GM23338 (cell line): ENCODE measurements around the gene LAYN. TPM values are rescaled to one million over a fixed set of nuclear protein-coding genes. Genes with fewer than 3 reads are reported as not detected.

Source experiments
- ATAC-seq: fragments of 200-7000 bp; cut with Tn5 transposase; 3 replicates; pipeline ENCODE4 v1.9.1; 2020
- DNase-seq: peaks from one replicate; pipeline ENCODE4 v3.0.0-alpha.2; 2015; ENCODE audit warnings: low spot score
- H2AFZ ChIP-seq: fragments of 200-600 bp; sonication (generic); 2 replicates; pipeline ENCODE4 v1.8.0; 2016; ENCODE audit warnings: antibody characterized with exemption, mild to moderate bottlenecking, moderate library complexity
- H3F3A ChIP-seq: fragments of 200-600 bp; sonication (generic); replicated peaks from 2 replicates; pipeline ENCODE4 v1.8.0; 2017; ENCODE audit warnings: antibody characterized with exemption, mixed run types, low read depth
- H3K27ac ChIP-seq: fragments of 200-600 bp; sonication (generic); 2 replicates; pipeline ENCODE4 v1.6.1; 2016; ENCODE audit warnings: low read depth
- H3K27me3 ChIP-seq: fragments of 200-600 bp; sonication (generic); 2 replicates; pipeline ENCODE4 v1.8.0; 2016; ENCODE audit warnings: mild to moderate bottlenecking, mixed run types, moderate library complexity; ENCODE audit not compliant: insufficient read depth
- H3K36me3 ChIP-seq: fragments of 200-600 bp; sonication (generic); 2 replicates; pipeline ENCODE4 v1.8.0; 2016; ENCODE audit warnings: mild to moderate bottlenecking; ENCODE audit not compliant: insufficient read depth
- H3K4me1 ChIP-seq: fragments of 200-600 bp; sonication (generic); 2 replicates; pipeline ENCODE4 v1.8.0; 2016; ENCODE audit warnings: mild to moderate bottlenecking, moderate library complexity; ENCODE audit not compliant: insufficient read depth
- H3K4me2 ChIP-seq: fragments of 200-600 bp; sonication (generic); 2 replicates; pipeline ENCODE4 v1.7.1; 2017; ENCODE audit warnings: mixed run types
- H3K4me3 ChIP-seq: fragments of 200-600 bp; sonication (generic); 2 replicates; pipeline ENCODE4 v1.6.1; 2016; ENCODE audit warnings: mixed run types
- H3K79me2 ChIP-seq: fragments of 200-600 bp; sonication (generic); replicated peaks from 2 replicates; pipeline ENCODE4 v1.8.0; 2017; ENCODE audit warnings: mild to moderate bottlenecking; ENCODE audit not compliant: insufficient read depth
- H3K9me2 ChIP-seq: fragments of 200-600 bp; sonication (generic); 2 replicates; pipeline ENCODE4 v1.8.0; 2017; ENCODE audit not compliant: insufficient read depth
- H4K20me1 ChIP-seq: fragments of 200-600 bp; sonication (generic); replicated peaks from 2 replicates; pipeline ENCODE4 v1.8.0; 2017; ENCODE audit warnings: mild to moderate bottlenecking; ENCODE audit not compliant: insufficient read depth
- H3K27ac Mint-ChIP-seq: 2 replicates; pipeline ENCODE4 v1.8.0; 2020; ENCODE audit warnings: inconsistent platforms, mild to moderate bottlenecking, moderate library complexity, mixed read lengths
- H3K27me3 Mint-ChIP-seq: 3 replicates; pipeline ENCODE4 v1.8.0; 2022; ENCODE audit warnings: low read depth, mild to moderate bottlenecking, moderate library complexity, mixed read lengths, inconsistent platforms; ENCODE audit not compliant: insufficient read depth, poor library complexity
- H3K36me3 Mint-ChIP-seq: 3 replicates; pipeline ENCODE4 v1.8.0; 2021; ENCODE audit warnings: low read depth, mild to moderate bottlenecking, inconsistent platforms, moderate library complexity, mixed read lengths
- H3K4me1 Mint-ChIP-seq: 3 replicates; pipeline ENCODE4 v1.8.0; 2020; ENCODE audit warnings: mild to moderate bottlenecking, inconsistent platforms, mixed read lengths
- H3K4me3 Mint-ChIP-seq: 3 replicates; pipeline ENCODE4 v1.8.0; 2021; ENCODE audit warnings: moderate library complexity, mild to moderate bottlenecking, inconsistent platforms, mixed read lengths
- H3K9me3 Mint-ChIP-seq: 3 replicates; pipeline ENCODE4 v1.8.0; 2020; ENCODE audit warnings: moderate library complexity, mild to moderate bottlenecking, inconsistent platforms, mixed read lengths
- EZH2 ChIP-seq: fragments of 200-600 bp; sonication (generic); IDR thresholded peaks from one replicate; pipeline ENCODE4 v1.8.0; 2017; ENCODE audit warnings: antibody characterized with exemption, mild to moderate bottlenecking, low read depth; ENCODE audit not compliant: unreplicated experiment
- EZH2phosphoT487 ChIP-seq: fragments of 200-600 bp; sonication (generic); IDR thresholded peaks from one replicate; pipeline ENCODE4 v1.8.1; 2018; ENCODE audit warnings: antibody characterized with exemption; ENCODE audit not compliant: unreplicated experiment
- JUNB ChIP-seq: IDR thresholded peaks from one replicate; pipeline ENCODE4 v1.6.1; 2016; ENCODE audit warnings: antibody characterized with exemption; ENCODE audit not compliant: unreplicated experiment
- NANOG ChIP-seq: IDR thresholded peaks from 2 replicates; pipeline ENCODE4 v1.6.1; 2016; ENCODE audit warnings: antibody characterized with exemption, borderline replicate concordance
- POLR2AphosphoS5 ChIP-seq: IDR thresholded peaks from 2 replicates; pipeline ENCODE4 v1.6.1; 2016; ENCODE audit warnings: antibody characterized with exemption, low read depth
- ZNF114 ChIP-seq: fragments of 250-450 bp; sonication (Bioruptor Pico); IDR thresholded peaks from 2 replicates; pipeline ENCODE4 v1.5.0; 2020; ENCODE audit warnings: mild to moderate bottlenecking, moderate library complexity
- ZNF331 ChIP-seq: fragments of 250-450 bp; sonication (Bioruptor Pico); IDR thresholded peaks from 2 replicates; pipeline ENCODE4 v1.5.0; 2020; ENCODE audit warnings: low read depth, mild to moderate bottlenecking, moderate library complexity
- polyA plus RNA-seq: library from polyadenylated mRNA; unstranded; fragments of >200 nt; fragmentation: Nextera tagmentation; extraction: Ambion mirVana; gene quantifications from 2 replicates; pipeline ENCODE4 v1.2.1, GENCODE V29; 2016
- total RNA-seq: library from RNA; depleted of rRNA; stranded (reverse); fragments of >200 nt; shearing (Covaris generic); gene quantifications from 2 replicates; pipeline ENCODE4 v1.2.3, GENCODE V29; 2014
- TF ChIP-seq, protein P1 (sequence below): IDR thresholded peaks from 2 replicates; pipeline ENCODE4 v1.6.1; 2016; ENCODE audit warnings: antibody characterized with exemption
- TF ChIP-seq, protein P2 (sequence below): fragments of 250-450 bp; sonication (Bioruptor Pico); IDR thresholded peaks from 2 replicates; pipeline ENCODE4 v1.5.0; 2020; ENCODE audit warnings: mild to moderate bottlenecking, moderate library complexity
- TF ChIP-seq, protein P3 (sequence below), 2 experiments: fragments of 200-600 bp in 1 of 2; sonication (generic) in 1 of 2; conservative IDR thresholded peaks; 2 replicates each; pipeline versions ENCODE4 v1.5.1 to v1.6.1; 2016 to 2017; ENCODE audit warnings: antibody characterized with exemption in 2 of 2, low read depth in 2 of 2, mild to moderate bottlenecking in 2 of 2, moderate library complexity in 1 of 2
- TF ChIP-seq, protein P4 (sequence below): IDR thresholded peaks from one replicate; pipeline ENCODE4 v1.6.1; 2018; ENCODE audit warnings: antibody characterized with exemption; ENCODE audit not compliant: unreplicated experiment

Gene LAYN
- total and polyA plus RNA-seq, 2 experiments from 2014 or later, result 6.8 to 7.9 TPM

DNA sequence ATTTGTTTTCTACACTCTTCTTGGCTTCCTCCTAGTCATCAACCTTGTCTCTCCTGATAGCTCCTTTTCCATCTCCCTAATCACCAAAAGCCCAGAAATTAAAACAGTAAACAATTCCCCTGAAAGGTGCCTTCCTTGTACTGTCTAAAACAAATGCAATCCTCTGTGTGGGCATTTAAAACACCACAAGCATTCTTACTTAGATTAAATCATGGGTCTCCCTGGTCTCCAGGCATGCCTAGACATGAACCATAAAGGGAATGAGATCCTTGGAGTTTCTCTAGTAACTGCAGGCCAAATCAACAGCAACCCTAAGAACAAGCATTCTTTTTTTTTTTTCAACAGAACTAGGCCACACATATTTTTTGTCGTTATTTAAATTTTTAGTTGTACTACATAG lies 30.2 kb upstream of the LAYN start:
- H3K79me2 ChIP-seq, result no peaks in the 10 kb centered on the region
- Mint-ChIP-seq H3K27ac (peak overlapping the region; percentile 3; the same call in 1 of the 2 replicates), H3K27me3 (peaks cover 26% of the 10 kb centered on the region), H3K36me3 (no peaks in the 10 kb centered on the region), H3K9me3 (no peaks in the 10 kb centered on the region), H3K4me3 (no peak overlapping the region), H3K4me1 (peaks cover 11% of the 10 kb centered on the region; the same call in 2 of the 3 replicates)
- H3K4me1 ChIP-seq, result peaks cover 22% of the 10 kb centered on the region
- DNase-seq, result no peak
- no peaks in the 10 kb centered on the region for H3K9me2 ChIP-seq
- peaks cover 6% of the 10 kb centered on the region; the same call in 1 of the 2 replicates for H3F3A ChIP-seq
- TF ChIP-seq JUNB (no peak), ZNF331 (no peak), EZH2phosphoT487 (no peak), NANOG (no peak), ZNF114 (CRISPR knock-in tag) (no peak), EZH2 (no peak), POLR2AphosphoS5 (no peak)
- TF ChIP-seq, protein P1, sequence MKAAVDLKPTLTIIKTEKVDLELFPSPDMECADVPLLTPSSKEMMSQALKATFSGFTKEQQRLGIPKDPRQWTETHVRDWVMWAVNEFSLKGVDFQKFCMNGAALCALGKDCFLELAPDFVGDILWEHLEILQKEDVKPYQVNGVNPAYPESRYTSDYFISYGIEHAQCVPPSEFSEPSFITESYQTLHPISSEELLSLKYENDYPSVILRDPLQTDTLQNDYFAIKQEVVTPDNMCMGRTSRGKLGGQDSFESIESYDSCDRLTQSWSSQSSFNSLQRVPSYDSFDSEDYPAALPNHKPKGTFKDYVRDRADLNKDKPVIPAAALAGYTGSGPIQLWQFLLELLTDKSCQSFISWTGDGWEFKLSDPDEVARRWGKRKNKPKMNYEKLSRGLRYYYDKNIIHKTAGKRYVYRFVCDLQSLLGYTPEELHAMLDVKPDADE, result no peak
- TF ChIP-seq, protein P2, sequence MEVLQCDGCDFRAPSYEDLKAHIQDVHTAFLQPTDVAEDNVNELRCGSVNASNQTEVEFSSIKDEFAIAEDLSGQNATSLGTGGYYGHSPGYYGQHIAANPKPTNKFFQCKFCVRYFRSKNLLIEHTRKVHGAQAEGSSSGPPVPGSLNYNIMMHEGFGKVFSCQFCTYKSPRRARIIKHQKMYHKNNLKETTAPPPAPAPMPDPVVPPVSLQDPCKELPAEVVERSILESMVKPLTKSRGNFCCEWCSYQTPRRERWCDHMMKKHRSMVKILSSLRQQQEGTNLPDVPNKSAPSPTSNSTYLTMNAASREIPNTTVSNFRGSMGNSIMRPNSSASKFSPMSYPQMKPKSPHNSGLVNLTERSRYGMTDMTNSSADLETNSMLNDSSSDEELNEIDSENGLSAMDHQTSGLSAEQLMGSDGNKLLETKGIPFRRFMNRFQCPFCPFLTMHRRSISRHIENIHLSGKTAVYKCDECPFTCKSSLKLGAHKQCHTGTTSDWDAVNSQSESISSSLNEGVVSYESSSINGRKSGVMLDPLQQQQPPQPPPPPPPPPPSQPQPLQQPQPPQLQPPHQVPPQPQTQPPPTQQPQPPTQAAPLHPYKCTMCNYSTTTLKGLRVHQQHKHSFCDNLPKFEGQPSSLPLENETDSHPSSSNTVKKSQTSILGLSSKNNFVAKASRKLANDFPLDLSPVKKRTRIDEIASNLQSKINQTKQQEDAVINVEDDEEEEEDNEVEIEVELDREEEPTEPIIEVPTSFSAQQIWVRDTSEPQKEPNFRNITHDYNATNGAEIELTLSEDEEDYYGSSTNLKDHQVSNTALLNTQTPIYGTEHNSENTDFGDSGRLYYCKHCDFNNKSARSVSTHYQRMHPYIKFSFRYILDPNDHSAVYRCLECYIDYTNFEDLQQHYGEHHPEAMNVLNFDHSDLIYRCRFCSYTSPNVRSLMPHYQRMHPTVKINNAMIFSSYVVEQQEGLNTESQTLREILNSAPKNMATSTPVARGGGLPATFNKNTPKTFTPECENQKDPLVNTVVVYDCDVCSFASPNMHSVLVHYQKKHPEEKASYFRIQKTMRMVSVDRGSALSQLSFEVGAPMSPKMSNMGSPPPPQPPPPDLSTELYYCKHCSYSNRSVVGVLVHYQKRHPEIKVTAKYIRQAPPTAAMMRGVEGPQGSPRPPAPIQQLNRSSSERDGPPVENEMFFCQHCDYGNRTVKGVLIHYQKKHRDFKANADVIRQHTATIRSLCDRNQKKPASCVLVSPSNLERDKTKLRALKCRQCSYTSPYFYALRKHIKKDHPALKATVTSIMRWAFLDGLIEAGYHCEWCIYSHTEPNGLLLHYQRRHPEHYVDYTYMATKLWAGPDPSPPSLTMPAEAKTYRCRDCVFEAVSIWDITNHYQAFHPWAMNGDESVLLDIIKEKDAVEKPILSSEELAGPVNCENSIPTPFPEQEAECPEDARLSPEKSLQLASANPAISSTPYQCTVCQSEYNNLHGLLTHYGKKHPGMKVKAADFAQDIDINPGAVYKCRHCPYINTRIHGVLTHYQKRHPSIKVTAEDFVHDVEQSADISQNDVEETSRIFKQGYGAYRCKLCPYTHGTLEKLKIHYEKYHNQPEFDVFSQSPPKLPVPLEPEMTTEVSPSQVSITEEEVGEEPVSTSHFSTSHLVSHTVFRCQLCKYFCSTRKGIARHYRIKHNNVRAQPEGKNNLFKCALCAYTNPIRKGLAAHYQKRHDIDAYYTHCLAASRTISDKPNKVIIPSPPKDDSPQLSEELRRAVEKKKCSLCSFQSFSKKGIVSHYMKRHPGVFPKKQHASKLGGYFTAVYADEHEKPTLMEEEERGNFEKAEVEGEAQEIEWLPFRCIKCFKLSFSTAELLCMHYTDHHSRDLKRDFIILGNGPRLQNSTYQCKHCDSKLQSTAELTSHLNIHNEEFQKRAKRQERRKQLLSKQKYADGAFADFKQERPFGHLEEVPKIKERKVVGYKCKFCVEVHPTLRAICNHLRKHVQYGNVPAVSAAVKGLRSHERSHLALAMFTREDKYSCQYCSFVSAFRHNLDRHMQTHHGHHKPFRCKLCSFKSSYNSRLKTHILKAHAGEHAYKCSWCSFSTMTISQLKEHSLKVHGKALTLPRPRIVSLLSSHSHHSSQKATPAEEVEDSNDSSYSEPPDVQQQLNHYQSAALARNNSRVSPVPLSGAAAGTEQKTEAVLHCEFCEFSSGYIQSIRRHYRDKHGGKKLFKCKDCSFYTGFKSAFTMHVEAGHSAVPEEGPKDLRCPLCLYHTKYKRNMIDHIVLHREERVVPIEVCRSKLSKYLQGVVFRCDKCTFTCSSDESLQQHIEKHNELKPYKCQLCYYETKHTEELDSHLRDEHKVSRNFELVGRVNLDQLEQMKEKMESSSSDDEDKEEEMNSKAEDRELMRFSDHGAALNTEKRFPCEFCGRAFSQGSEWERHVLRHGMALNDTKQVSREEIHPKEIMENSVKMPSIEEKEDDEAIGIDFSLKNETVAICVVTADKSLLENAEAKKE (CRISPR knock-in tag), result no peak
- TF ChIP-seq, protein P3, sequence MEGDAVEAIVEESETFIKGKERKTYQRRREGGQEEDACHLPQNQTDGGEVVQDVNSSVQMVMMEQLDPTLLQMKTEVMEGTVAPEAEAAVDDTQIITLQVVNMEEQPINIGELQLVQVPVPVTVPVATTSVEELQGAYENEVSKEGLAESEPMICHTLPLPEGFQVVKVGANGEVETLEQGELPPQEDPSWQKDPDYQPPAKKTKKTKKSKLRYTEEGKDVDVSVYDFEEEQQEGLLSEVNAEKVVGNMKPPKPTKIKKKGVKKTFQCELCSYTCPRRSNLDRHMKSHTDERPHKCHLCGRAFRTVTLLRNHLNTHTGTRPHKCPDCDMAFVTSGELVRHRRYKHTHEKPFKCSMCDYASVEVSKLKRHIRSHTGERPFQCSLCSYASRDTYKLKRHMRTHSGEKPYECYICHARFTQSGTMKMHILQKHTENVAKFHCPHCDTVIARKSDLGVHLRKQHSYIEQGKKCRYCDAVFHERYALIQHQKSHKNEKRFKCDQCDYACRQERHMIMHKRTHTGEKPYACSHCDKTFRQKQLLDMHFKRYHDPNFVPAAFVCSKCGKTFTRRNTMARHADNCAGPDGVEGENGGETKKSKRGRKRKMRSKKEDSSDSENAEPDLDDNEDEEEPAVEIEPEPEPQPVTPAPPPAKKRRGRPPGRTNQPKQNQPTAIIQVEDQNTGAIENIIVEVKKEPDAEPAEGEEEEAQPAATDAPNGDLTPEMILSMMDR (conservative IDR thresholded peaks at IDR 0.05; ENCODE audit: low read depth in 2 of 2), result no peak
- TF ChIP-seq, protein P4, sequence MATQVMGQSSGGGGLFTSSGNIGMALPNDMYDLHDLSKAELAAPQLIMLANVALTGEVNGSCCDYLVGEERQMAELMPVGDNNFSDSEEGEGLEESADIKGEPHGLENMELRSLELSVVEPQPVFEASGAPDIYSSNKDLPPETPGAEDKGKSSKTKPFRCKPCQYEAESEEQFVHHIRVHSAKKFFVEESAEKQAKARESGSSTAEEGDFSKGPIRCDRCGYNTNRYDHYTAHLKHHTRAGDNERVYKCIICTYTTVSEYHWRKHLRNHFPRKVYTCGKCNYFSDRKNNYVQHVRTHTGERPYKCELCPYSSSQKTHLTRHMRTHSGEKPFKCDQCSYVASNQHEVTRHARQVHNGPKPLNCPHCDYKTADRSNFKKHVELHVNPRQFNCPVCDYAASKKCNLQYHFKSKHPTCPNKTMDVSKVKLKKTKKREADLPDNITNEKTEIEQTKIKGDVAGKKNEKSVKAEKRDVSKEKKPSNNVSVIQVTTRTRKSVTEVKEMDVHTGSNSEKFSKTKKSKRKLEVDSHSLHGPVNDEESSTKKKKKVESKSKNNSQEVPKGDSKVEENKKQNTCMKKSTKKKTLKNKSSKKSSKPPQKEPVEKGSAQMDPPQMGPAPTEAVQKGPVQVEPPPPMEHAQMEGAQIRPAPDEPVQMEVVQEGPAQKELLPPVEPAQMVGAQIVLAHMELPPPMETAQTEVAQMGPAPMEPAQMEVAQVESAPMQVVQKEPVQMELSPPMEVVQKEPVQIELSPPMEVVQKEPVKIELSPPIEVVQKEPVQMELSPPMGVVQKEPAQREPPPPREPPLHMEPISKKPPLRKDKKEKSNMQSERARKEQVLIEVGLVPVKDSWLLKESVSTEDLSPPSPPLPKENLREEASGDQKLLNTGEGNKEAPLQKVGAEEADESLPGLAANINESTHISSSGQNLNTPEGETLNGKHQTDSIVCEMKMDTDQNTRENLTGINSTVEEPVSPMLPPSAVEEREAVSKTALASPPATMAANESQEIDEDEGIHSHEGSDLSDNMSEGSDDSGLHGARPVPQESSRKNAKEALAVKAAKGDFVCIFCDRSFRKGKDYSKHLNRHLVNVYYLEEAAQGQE, result no peak
- no peak overlapping the region for H3K4me3 ChIP-seq
- no peaks in the 10 kb centered on the region for H4K20me1 ChIP-seq
- H3K27me3 ChIP-seq, result peaks cover 36% of the 10 kb centered on the region
- H2AFZ ChIP-seq, result peak overlapping the region; percentile 39; the same call in 1 of the 2 replicates
- ATAC-seq, result no peak
- no peak overlapping the region for H3K4me2 ChIP-seq
- H3K27ac ChIP-seq, result no peak overlapping the region
- no peaks in the 10 kb centered on the region for H3K36me3 ChIP-seq
